Activated naive CD4-positive, alpha-beta T cell treated with anti-CD3 and anti-CD28 coated beads, Interleukin-2, amount 50 U/mL, for 16 hours (primary cell): ENCODE measurements around the gene MCTP2.

Experiments
- DNase-seq: peaks from one replicate; pipeline ENCODE4 v3.0.0-alpha.2; 2020

MCTP2 gene

GRCh38 chr15:94300612-94301011 is 69.3 kb downstream of the MCTP2 start:
- DNase-seq: no peak

GRCh38 chr15:94305133-94305532 is 73.8 kb downstream of the MCTP2 start:
- DNase-seq: no peak

- no peak for DNase-seq
Observed at GRCh38 chr15:94306700-94307650, 75.6 kb downstream of the MCTP2 start.

GRCh38 chr15:94312946-94313345 is 81.6 kb downstream of the MCTP2 start:
- no peak for DNase-seq

- no peak for DNase-seq
Observed at GRCh38 chr15:94314639-94315038, 83.3 kb downstream of the MCTP2 start.

- no peak for DNase-seq
Observed at GRCh38 chr15:94317211-94317610, 85.8 kb downstream of the MCTP2 start.

- DNase-seq: no peak
Observed at GRCh38 chr15:94322141-94322540, 90.8 kb downstream of the MCTP2 start.

GRCh38 chr15:94323076-94323475 is 91.7 kb downstream of the MCTP2 start:
- DNase-seq: no peak

GRCh38 chr15:94324117-94324826 is 92.9 kb downstream of the MCTP2 start:
- DNase-seq: peak; percentile 42

GRCh38 chr15:94324835-94325767 is 93.7 kb downstream of the MCTP2 start:
- DNase-seq: no peak

- no peak for DNase-seq
Observed at GRCh38 chr15:94327356-94327936, 96.1 kb downstream of the MCTP2 start.

GRCh38 chr15:94331731-94332130 is 100.4 kb downstream of the MCTP2 start:
- no peak for DNase-seq

GRCh38 chr15:94335616-94336015 is 104.3 kb downstream of the MCTP2 start:
- DNase-seq: no peak

- no peak for DNase-seq
Observed at GRCh38 chr15:94336817-94337467, 105.6 kb downstream of the MCTP2 start.

GRCh38 chr15:94338243-94338846 is 107.0 kb downstream of the MCTP2 start:
- no peak for DNase-seq

GRCh38 chr15:94346282-94346681 is 114.9 kb downstream of the MCTP2 start:
- DNase-seq: no peak

- no peak for DNase-seq
Observed at GRCh38 chr15:94348084-94348483, 116.7 kb downstream of the MCTP2 start.

GRCh38 chr15:94351031-94351535 is 119.7 kb downstream of the MCTP2 start:
- no peak for DNase-seq

GRCh38 chr15:94352636-94353487 is 121.5 kb downstream of the MCTP2 start:
- DNase-seq: no peak

- DNase-seq: no peak
Observed at GRCh38 chr15:94353488-94353820, 122.1 kb downstream of the MCTP2 start.
